Measurements from ENCODE around the gene DCHS1. TPM values are rescaled to one million over a fixed set of nuclear protein-coding genes. Genes with fewer than 3 reads are reported as not detected.

Gene DCHS1
- total RNA-seq, 4 donors from 2014 or later: 26.8 to 125 (median 73.6) TPM

GRCh38 chr11:6656584-6656915 is 941 bp upstream of the DCHS1 start:
- no peak for DNase-seq
- peak overlapping the region; percentile 56 to 66 for H3K4me3 ChIP-seq
- intact Hi-C loops (cut with DNase I; ENCODE audit: low total_unique reads): no loop called here

GRCh38 chr11:6655020-6655789 is 404 bp downstream of the DCHS1 start:
- Histone ChIP-seq H3K27ac (peak overlapping the region; percentile 96), H3K36me3 (no peaks in the 10 kb centered on the region), H3K27me3 (no peaks in the 10 kb centered on the region), H3K4me1 (no peaks in the 10 kb centered on the region), H3K9me3 (no peaks in the 10 kb centered on the region), H3K4me3 (peak overlapping the region; percentile 56 to 66)
- intact Hi-C loops (cut with DNase I; ENCODE audit: low total_unique reads): no loop called here
- TF ChIP-seq CTCF (IDR thresholded peaks at IDR 0.05) (no peak), POLR2A (IDR thresholded peaks at IDR 0.05) (peak in 1 of 2 donors; percentile 19)
- DNase-seq: peak; percentile 51 to 54

More at GRCh38 chr11:6656584-6656915, 941 bp upstream of the DCHS1 start:
- Histone ChIP-seq H3K27ac (peak overlapping the region; percentile 96), H3K36me3 (no peaks in the 10 kb centered on the region), H3K27me3 (no peaks in the 10 kb centered on the region), H3K4me1 (no peaks in the 10 kb centered on the region), H3K9me3 (no peaks in the 10 kb centered on the region)
- TF ChIP-seq POLR2A (IDR thresholded peaks at IDR 0.05): no peak
- TF ChIP-seq CTCF (IDR thresholded peaks at IDR 0.05): no peak

GRCh38 chr11:6654281-6655019 is 1.2 kb downstream of the DCHS1 start:
- intact Hi-C loops (cut with DNase I; ENCODE audit: low total_unique reads): no loop called here
- peak overlapping the region; percentile 56 to 66 for H3K4me3 ChIP-seq
- no peak for TF ChIP-seq POLR2A (IDR thresholded peaks at IDR 0.05)
- no peak for TF ChIP-seq CTCF (IDR thresholded peaks at IDR 0.05)
- H3K9me3 ChIP-seq: no peaks in the 10 kb centered on the region
- no peaks in the 10 kb centered on the region for H3K27me3 ChIP-seq
- H3K4me1 ChIP-seq: no peaks in the 10 kb centered on the region
- no peaks in the 10 kb centered on the region for H3K36me3 ChIP-seq
- peak overlapping the region; percentile 96 for H3K27ac ChIP-seq
- DNase-seq: peak in 1 of 2 donors; percentile 42

- Histone ChIP-seq H3K27me3 (no peaks in the 10 kb centered on the region), H3K9me3 (no peaks in the 10 kb centered on the region), H3K27ac (peak overlapping the region; percentile 96), H3K4me1 (no peaks in the 10 kb centered on the region), H3K36me3 (no peaks in the 10 kb centered on the region), H3K4me3 (no peak overlapping the region)
- intact Hi-C loops (cut with DNase I; ENCODE audit: low total_unique reads): no loop called here
- DNase-seq: no peak
- TF ChIP-seq CTCF (IDR thresholded peaks at IDR 0.05) (no peak), POLR2A (IDR thresholded peaks at IDR 0.05) (no peak)
Measured at GRCh38 chr11:6653656-6654055, 2.0 kb downstream of the DCHS1 start.

GRCh38 chr11:6653097-6653496 is 2.5 kb downstream of the DCHS1 start:
- Histone ChIP-seq H3K27ac (peak overlapping the region; percentile 12 to 96), H3K27me3 (no peaks in the 10 kb centered on the region), H3K9me3 (no peaks in the 10 kb centered on the region), H3K4me1 (no peaks in the 10 kb centered on the region), H3K36me3 (no peaks in the 10 kb centered on the region), H3K4me3 (no peak overlapping the region)
- intact Hi-C loops (cut with DNase I; ENCODE audit: low total_unique reads): no loop called here
- DNase-seq: no peak
- TF ChIP-seq POLR2A (IDR thresholded peaks at IDR 0.05): no peak
- TF ChIP-seq CTCF (IDR thresholded peaks at IDR 0.05): no peak

Data from uterus (tissue), 4 donors.